Peyer's patch (tissue), 4 donors: ENCODE data around the gene EEF1AKMT3. TPM values are rescaled to one million over a fixed set of nuclear protein-coding genes. Genes with fewer than 3 reads are reported as not detected.

Experiments used
- DNase-seq, 3 donors: peaks; one replicate each; pipeline ENCODE4 v3.0.0-alpha.2; 2017 to 2019
- H3K27ac ChIP-seq, 4 donors: fragments of 200-600 bp; sonication (generic); one replicate each; pipeline ENCODE4 v1.5.1; 2016 to 2019
- H3K27me3 ChIP-seq, 2 donors: fragments of 200-600 bp; sonication (generic); one replicate each; pipeline ENCODE4 v1.5.1; 2019
- H3K36me3 ChIP-seq, 3 donors: fragments of 200-600 bp; sonication (generic); one replicate each; pipeline ENCODE4 v1.5.1; 2016 to 2019
- H3K4me1 ChIP-seq, 4 donors: fragments of 200-600 bp; sonication (generic); one replicate each; pipeline ENCODE4 v1.5.1; 2016 to 2019
- H3K4me3 ChIP-seq, 4 donors: fragments of 200-600 bp; sonication (generic); 1 replicate in 3 of 4; 2 replicates in 1 of 4; pipeline ENCODE4 v1.5.1; 2016 to 2019; ENCODE audit warnings: mild to moderate bottlenecking in 1 of 4
- H3K9me3 ChIP-seq, 4 donors: fragments of 200-600 bp; sonication (generic); one replicate each; pipeline ENCODE4 v1.5.1; 2016 to 2019; ENCODE audit warnings: mild to moderate bottlenecking in 1 of 4
- POLR2A ChIP-seq, 2 donors: fragments of 450-650 bp; IDR thresholded peaks; one replicate each; pipeline ENCODE4 v1.5.1; 2017; ENCODE audit warnings: antibody characterized with exemption in 2 of 2, mild to moderate bottlenecking in 2 of 2, moderate library complexity in 2 of 2
- total RNA-seq, 4 donors: library from RNA; depleted of rRNA; stranded (reverse); fragments of >200 nt; gene quantifications; one replicate each; pipeline ENCODE4 v1.1.0, GENCODE V29; 2016
- TF ChIP-seq, protein P1 (sequence below), 6 experiments: fragments of 450-650 bp in 4 of 6; fragments of 200-600 bp in 2 of 6; sonication (generic) in 1 of 6; IDR thresholded peaks; one replicate each; pipeline ENCODE4 v1.5.1; 2017 to 2019; ENCODE audit warnings: antibody characterized with exemption in 6 of 6, mild to moderate bottlenecking in 3 of 6, moderate library complexity in 1 of 6

The EEF1AKMT3 gene
- total RNA-seq, 4 donors from 2014 or later, result 1.4 to 7.4 (median 2.7) TPM

DNA sequence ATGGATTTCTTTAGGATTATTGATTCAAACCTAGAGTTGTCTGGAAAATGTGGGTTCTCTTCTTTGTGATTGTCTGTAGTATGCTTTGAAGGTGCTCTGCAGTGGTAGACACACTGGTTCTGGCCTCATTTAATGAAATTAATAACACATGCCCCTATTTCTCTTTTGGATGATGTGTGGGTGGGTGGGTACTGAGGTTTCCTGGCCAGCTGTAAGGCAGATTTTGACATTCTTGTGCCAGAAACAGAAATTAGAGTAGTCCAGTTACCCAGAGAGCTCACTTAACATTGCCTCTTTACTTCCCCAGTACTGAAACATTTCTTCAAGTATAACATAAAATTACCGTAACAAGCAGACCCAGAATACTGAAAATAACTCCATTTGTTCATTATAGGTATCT is 24.6 kb downstream of the EEF1AKMT3 start:
- H3K27ac ChIP-seq, result no peak overlapping the region
- peaks cover 0 to 87% (median 0%) of the 10 kb centered on the region in 3 donors for H3K36me3 ChIP-seq
- no peaks in the 10 kb centered on the region for H3K9me3 ChIP-seq
- H3K4me1 ChIP-seq, result no peaks in the 10 kb centered on the region
- no peaks in the 10 kb centered on the region for H3K27me3 ChIP-seq
- TF ChIP-seq, protein P1, sequence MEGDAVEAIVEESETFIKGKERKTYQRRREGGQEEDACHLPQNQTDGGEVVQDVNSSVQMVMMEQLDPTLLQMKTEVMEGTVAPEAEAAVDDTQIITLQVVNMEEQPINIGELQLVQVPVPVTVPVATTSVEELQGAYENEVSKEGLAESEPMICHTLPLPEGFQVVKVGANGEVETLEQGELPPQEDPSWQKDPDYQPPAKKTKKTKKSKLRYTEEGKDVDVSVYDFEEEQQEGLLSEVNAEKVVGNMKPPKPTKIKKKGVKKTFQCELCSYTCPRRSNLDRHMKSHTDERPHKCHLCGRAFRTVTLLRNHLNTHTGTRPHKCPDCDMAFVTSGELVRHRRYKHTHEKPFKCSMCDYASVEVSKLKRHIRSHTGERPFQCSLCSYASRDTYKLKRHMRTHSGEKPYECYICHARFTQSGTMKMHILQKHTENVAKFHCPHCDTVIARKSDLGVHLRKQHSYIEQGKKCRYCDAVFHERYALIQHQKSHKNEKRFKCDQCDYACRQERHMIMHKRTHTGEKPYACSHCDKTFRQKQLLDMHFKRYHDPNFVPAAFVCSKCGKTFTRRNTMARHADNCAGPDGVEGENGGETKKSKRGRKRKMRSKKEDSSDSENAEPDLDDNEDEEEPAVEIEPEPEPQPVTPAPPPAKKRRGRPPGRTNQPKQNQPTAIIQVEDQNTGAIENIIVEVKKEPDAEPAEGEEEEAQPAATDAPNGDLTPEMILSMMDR (IDR thresholded peaks at IDR 0.05), result no peak
- TF ChIP-seq POLR2A (IDR thresholded peaks at IDR 0.05), result no peak
- H3K4me3 ChIP-seq, result no peak overlapping the region
- DNase-seq, result no peak

DNA sequence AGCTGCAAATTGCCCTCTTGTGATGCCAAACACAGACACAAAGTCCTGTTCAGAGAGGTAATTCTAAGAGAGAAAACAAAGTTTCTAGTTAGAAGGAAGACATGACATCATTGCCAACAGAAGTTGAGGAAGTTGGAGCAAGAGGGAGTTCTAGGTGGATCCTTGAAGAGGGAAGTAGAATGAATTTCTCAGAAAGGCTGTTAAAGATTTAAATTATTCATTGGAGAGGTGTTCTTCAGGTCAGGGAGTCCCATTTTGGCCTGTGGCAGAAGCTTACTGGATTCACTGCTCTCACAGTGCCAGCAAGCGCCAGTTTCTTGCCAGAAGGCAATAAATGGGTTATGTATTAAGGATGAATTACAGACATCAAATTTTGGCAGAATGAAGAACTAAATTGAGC is 25.5 kb downstream of the EEF1AKMT3 start:
- no peaks in the 10 kb centered on the region for H3K27me3 ChIP-seq
- TF ChIP-seq POLR2A (IDR thresholded peaks at IDR 0.05), result no peak
- TF ChIP-seq, protein P1 (IDR thresholded peaks at IDR 0.05), result no peak
- no peaks in the 10 kb centered on the region for H3K9me3 ChIP-seq
- H3K4me1 ChIP-seq, result no peaks in the 10 kb centered on the region
- no peak overlapping the region for H3K4me3 ChIP-seq
- no peak for DNase-seq
- peaks cover 0 to 87% (median 0%) of the 10 kb centered on the region in 3 donors for H3K36me3 ChIP-seq
- no peak overlapping the region for H3K27ac ChIP-seq

DNA sequence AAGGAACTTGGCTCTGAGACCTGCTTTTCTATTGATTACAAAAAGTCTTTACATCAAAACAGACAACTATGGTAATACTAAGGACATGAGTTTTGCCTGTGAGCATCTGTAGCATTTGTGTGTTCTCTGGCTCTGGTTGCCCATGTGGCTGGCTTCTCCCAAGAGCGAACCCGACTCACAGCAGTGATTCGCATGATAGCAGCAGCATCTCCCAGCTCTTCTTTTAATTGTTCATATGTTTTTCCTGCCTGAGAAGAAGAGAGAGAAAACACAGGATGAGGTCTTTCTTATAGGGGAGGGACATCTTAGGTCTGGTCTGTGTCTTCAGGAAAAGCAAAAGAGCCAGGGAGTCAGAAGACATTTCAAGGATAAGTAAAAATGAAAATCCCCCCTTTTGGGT is 28.6 kb downstream of the EEF1AKMT3 start:
- no peaks in the 10 kb centered on the region for H3K27me3 ChIP-seq
- no peaks in the 10 kb centered on the region for H3K9me3 ChIP-seq
- H3K27ac ChIP-seq, result no peak overlapping the region
- DNase-seq, result no peak
- H3K4me3 ChIP-seq, result no peak overlapping the region
- H3K36me3 ChIP-seq, result peaks cover 0 to 72% (median 0%) of the 10 kb centered on the region in 3 donors
- H3K4me1 ChIP-seq, result no peaks in the 10 kb centered on the region
- TF ChIP-seq, protein P1 (IDR thresholded peaks at IDR 0.05), result no peak
- TF ChIP-seq POLR2A (IDR thresholded peaks at IDR 0.05), result no peak

GRCh38 chr12:57802607-57803006 is 30.2 kb downstream of the EEF1AKMT3 start:
- DNase-seq, result no peak
- no peaks in the 10 kb centered on the region for H3K27me3 ChIP-seq
- H3K36me3 ChIP-seq, result peaks cover 0 to 72% (median 0%) of the 10 kb centered on the region in 3 donors
- TF ChIP-seq POLR2A (IDR thresholded peaks at IDR 0.05), result no peak
- TF ChIP-seq, protein P1 (IDR thresholded peaks at IDR 0.05), result no peak
- H3K4me3 ChIP-seq, result no peak overlapping the region
- no peaks in the 10 kb centered on the region for H3K9me3 ChIP-seq
- H3K4me1 ChIP-seq, result no peaks in the 10 kb centered on the region
- H3K27ac ChIP-seq, result no peak overlapping the region

DNA sequence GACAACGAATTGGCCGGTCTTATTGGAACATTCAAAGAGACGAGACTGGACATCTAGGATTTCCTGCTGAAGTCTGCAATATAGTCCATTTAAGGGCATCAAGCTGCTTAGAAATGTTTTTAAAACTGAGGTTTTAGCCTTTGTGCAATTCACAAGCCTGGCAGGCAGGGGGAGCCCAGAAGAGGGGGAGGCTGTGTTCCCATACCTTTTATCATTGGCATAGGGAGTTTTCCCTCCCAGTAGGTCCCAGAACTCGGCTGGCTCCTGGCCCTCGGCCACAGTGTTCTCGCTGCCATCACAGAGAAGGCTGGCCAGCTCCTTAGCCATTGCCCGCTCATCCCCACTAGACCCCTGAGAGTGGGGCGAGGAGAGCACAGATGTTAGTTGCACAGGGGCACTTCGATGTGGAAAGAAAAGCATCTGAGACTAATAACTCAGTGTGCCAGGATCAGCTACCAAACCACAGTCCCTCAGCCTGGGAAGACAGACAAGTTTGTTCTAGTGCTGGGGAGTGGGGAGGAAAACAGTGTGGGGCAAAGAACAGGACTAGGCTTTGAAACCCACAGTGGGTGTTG is 31.0 kb downstream of the EEF1AKMT3 start:
- TF ChIP-seq POLR2A (IDR thresholded peaks at IDR 0.05), result no peak
- TF ChIP-seq, protein P1 (IDR thresholded peaks at IDR 0.05), result peak; percentile 32 to 75 (median 66)
- H3K9me3 ChIP-seq, result no peaks in the 10 kb centered on the region
- no peak overlapping the region for H3K4me3 ChIP-seq
- peak in 1 of 3 donors; percentile 56 for DNase-seq
- H3K4me1 ChIP-seq, result no peaks in the 10 kb centered on the region
- H3K36me3 ChIP-seq, result peaks cover 0 to 72% (median 0%) of the 10 kb centered on the region in 3 donors
- H3K27ac ChIP-seq, result no peak overlapping the region
- no peaks in the 10 kb centered on the region for H3K27me3 ChIP-seq
